Activated CD4-positive, CD25-positive, alpha-beta regulatory T cell treated with anti-CD3 and anti-CD28 coated beads, Interleukin-2, amount 50 U/mL, for 72 hours (primary cell): Measurements from ENCODE around the gene CRIP3.
A peak's percentile ranks its signal among the peaks of the same experiment; 100 is the strongest.
"Not testable (repeated sequence)": the region's sequence is repeated elsewhere in the genome, so short reads cannot be mapped to it uniquely, and the experiment has no call there.

Experiments
- DNase-seq: peaks from one replicate; pipeline ENCODE4 v3.0.0; 2021

The CRIP3 gene, protein sequence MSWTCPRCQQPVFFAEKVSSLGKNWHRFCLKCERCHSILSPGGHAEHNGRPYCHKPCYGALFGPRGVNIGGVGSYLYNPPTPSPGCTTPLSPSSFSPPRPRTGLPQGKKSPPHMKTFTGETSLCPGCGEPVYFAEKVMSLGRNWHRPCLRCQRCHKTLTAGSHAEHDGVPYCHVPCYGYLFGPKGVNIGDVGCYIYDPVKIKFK

DNA sequence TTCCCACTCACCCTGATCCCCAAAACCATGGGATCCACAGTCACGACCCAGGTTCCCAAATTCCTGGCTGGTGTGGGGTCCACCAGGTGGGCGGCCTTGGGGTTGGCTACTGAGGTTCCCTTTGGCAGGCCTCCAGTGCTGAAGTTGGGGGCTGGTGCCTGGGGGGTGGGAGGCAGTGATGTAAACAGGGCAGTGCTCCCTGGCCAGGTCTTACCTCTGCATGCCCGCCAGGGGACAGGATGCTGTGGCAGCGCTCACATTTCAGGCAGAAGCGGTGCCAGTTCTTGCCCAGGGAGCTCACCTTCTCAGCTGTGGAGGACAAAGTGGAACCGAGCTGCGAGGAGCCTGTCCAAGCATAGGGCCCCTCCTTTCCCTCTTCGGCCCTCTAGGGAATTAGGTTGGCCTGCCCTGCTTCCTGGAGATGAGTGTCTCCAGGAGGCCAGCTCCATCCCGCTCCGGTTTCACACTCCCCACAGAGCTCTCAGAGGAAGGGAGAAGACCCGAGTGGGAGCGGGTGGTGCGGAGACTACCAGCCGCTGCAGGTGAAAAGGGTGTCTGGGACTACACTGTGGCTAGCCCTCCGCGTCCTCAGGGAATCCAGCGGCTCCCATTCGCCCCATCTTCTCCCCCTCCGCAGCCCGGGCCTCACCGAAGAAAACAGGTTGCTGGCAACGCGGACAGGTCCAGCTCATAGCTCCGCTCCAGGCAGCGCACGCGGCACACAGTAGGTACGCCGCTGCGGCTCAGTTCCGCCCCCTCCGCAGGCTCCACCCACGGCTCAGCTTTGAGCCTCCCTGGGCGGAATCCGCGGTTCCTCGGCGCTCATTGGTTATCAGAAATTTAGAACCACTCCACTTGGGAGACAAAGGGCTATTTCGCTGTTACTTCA is at the start of gene CRIP3:
CRIP3 (minus strand) TSS at position 726 of the 889 bp plus-strand sequence; CDS start at position 692, 34 bp downstream.
- peak; percentile 70 for DNase-seq

DNA sequence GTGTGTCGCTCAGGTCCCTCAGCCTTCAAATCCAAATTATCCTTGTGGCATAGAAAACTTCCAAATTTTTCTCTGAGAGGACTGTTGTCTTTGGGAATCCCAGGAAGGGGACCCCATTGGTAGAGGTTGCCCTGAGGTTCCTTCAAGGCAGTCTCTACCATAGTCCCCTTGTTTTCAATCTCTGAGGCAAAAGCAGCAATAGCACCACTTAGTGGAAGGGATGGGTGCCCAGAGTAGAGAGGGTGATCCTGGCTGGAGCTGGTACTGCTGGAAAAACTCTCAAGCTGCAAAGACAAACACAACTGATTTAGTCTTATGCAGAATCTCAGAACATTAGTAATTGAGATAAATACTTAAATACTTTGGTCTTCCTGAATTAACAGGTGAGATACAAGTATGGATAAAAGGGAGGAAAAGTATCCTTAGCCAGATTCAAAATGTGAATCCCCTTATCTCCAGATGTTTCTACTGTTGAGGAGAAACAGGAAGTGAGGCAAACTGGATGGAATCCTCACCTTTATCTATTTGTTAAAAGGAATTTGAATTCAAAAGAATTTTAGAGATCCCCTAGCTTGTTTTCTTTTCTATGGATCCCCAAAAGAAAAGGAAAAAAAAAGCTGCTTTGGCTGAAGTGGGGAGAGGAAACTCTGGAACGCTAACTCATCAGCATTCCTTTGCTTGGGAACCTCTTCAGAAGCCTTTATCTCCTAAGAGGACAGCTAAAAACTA is 47.4 kb upstream of the CRIP3 start:
- DNase-seq, result no peak

DNA sequence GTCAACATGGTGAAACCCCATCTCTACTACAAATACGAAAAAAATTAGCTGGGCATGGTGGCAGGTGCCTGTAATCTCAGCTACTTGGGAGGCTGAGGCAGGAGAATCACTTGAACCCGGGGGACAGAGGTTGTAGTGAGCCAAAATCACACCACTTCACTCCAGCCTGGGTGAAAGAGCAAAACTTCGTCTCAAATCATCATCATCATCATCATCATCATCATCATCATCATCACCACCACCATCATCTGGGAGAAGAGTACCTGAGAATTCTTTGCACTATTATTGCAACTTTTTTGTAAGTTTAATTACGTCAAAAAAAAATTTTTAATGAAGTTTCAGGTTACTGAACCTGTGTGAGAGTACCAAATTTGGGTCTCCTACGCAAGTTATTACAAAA is 43.3 kb upstream of the CRIP3 start:
- DNase-seq, result not testable (repeated sequence)

DNA sequence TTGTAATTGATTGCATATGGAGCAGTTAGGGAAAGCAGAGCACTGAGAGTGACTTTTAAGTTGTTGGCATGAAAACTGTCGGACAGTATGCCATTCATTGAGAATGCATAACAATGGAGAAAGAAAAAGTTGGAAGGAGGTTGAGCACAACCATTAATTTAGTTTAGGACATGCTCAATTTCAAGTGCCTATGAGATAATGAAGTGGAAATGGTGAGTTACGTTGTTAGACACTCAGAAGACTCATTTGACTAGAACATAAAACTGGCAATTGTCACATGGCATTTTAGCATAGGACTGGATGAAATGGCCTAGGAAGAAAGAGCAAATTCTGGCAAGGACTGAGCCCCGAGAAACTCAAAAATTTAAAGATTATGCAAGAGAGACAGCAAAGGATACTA is 38.8 kb upstream of the CRIP3 start:
- no peak for DNase-seq

DNA sequence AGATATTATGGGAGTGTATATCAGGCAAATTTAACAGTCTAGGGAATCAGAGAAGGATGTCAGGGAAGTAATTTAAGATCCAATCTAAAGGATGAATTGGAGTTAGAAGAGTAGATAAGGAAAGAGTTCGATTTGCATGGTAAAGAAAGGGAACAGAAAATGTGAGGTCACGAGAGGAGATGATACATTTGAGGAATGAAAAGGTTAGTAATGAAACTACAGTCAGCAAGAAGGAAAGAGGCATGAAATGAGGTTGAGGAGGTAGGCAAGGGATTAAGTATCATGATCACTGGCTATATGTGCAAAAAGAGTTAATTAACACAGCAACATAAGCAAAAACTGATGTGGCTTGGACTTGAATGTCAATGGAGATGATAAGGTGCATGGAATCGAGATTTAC is 38.4 kb upstream of the CRIP3 start:
- no peak for DNase-seq

DNA sequence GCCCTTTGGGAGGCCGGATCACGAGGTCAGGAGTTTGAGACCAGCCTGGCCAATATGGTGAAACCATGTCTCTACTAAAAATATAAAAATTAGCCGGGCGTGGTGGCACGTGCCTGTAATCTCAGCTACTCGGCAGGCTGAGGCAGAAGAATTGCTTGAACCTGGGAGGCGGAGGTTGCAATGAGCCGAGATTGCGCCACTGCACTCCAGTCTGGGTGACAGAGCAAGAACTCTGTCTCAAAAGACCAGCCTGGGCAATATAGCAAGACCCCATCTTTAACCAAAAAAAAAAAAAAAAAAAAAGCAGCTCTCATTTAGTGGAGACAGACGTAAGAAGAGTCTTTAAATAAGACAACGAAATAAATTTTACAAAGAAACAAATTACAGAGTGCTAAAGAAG is 37.6 kb upstream of the CRIP3 start:
- not testable (repeated sequence) for DNase-seq

DNA sequence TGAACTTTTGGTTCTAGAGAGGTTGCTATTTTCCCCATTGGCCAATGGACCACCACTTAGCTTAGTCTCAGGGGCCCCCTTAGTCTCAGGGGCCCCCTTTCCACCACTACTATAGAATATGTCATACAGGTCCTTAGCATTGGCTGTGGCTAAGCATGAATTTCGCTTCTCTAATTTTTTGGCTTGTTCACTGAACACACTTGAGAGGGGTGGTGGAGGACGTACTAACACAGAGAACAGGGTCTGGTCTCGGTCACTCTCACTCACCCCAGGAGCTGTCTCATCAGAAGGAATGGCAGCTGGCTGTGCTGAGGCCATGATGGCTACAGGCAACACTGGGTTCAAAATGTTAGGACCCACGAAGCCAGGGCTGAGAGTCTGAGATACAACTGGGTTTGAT is 30.5 kb upstream of the CRIP3 start:
- no peak for DNase-seq

DNA sequence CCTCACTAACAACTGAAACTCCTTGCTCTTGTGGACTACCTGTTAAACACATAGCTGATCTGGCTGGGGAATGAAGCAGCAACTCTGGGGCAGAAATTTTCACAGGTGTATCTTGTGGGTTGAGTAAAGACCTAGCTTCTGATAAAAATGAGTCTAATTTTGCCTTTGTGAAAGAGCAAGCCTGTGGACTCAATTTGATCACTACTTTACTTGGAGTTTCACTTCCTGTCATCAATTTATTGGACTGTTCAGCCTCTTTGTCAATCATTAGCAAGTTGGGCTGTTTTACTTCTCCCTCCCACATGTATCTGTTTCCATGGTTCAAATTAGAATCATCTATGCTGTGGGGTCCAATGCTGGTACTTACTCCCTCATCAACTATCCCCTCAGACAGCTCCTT is 29.6 kb upstream of the CRIP3 start:
- DNase-seq, result no peak

DNA sequence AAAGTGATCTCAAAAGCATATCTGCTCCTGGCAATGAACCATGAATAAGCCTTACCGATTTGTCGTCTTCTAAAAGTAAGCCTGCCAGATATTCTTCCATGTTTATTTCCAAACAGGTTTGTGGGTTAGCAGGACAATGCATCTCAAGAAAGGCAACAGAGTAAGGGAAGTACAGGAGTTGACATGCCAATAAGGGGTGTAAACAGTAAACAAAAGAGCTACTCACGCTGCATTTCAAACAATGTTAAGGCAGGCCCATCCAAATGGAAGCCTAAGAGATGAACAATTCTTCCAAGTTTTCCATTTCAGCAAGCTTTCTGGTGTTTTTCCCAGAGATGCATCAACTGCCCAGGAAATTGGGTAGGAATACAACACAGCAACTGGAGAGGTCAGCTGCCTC is 27.8 kb upstream of the CRIP3 start:
- DNase-seq, result no peak

DNA sequence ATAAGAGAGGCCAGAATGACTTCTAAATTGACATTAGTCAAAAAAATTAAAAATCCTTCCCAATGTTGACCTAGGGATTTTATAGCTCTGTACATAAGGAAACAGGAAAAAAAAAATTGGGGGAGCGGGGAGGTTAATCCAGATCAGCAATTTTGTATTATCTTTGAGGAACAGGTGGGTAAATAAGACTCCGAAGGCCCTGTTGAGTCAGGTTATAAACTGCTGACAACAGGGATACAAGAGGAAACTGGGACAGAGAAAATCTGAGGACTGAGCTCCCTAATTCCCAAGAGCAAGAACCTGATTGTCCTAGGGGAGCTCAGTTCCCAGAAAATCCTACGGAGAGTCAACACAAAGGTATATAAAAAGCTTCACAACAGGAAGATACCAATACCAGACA is 26.8 kb upstream of the CRIP3 start:
- no peak for DNase-seq

DNA sequence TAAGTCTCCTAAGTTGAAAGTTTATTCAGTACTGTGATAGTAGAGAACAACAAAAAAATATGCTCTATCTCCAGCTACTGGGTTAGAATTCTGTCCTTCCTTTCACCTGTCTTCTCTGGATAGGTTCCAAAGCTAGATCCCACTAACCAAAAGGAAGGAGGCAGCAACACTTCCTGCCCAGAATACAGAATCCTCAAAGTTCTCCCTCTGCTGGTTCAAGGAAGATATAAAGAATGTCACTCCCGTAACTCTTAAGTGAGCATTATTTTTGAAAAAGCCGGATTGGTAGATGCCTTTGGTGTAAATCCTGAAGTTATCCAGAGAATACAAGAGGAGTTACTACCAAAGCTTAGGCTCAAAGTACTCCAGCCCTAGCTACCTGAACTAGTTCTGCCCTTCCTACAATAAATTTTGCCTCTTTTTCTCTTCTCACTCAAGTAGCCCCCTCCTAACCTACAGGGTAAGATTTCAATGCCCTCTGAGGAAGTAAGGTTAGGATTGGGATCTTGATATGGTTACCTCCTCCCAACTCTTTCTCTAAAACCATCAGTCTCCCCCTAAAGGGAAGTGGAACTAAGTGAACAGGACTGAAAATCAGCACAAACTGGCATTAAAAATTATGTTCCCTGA is 26.0 kb upstream of the CRIP3 start:
- DNase-seq, result no peak

DNA sequence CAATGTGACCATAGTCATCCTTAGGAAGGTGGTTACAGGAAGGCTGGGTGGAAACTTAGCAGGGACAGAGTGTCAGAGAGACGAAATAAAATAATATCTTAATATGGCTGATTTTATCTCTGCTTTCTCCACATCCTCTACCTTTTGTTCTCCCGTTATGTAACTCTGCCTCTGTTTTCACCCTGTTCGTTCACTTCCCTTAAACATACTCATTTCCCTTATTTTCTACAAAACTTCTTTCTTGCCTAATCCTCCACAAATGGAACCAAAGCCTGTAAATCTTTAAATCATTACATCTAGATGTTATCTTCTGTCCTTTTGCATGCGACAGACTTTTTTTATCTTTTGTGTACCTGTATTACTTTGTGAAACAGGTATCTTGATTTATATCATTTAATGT is 23.3 kb upstream of the CRIP3 start:
- DNase-seq, result no peak

DNA sequence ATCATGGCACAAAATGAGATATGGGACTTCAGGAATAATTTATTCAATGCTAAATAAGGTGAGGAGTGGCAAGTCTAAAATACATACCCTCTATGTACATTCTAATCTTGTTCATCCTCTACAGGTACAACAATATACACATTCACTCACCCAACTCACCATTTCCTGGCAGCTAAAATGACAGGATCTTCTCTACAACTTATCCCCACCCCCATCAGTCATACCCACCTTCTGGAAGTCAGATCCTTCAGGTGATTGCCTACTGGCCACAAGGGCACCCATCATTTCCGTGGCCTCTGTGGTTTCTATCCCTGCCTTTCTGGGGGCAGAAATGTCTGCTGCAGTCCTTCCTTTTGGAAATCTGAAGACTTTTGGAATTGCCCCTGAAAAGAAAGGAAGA is 22.8 kb upstream of the CRIP3 start:
- no peak for DNase-seq

DNA sequence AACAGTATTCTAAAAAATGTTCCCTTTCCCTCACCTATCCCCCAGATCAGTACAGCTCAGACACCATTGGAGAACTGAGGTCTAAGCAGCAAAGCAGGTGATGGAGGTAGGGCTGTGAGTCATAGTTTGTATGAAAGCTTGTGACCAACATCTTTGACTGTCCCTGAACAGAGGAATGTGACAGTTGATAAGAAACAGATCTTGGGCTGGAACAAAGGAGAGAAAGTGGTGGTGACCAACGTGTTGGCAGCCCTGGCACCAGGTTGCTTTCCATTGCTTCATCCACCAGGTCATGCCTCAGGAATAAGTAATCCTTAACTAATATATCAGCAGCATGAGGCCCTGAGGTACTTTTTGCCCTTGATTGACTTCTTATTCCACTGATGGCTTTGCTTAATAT is 19.9 kb upstream of the CRIP3 start:
- DNase-seq, result no peak

DNA sequence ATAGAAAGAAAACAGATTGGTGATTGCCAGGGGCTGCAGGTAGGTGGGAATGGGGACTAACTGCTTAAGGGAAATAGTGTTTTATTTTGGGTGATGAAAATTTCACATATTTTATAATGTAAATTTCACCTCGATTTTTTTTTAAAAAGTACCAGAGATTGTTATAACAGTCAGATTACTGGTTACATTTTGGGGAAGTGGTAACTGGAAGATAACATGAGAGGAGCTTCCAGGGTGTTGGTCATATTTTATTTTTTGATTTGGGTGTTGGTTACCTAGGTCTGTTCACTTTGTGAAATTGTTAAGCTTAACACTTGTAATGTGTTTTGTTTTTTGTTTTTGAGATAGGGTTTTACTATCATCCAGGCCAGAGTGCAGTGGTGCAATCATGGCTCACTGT is 17.2 kb upstream of the CRIP3 start:
- no peak for DNase-seq

DNA sequence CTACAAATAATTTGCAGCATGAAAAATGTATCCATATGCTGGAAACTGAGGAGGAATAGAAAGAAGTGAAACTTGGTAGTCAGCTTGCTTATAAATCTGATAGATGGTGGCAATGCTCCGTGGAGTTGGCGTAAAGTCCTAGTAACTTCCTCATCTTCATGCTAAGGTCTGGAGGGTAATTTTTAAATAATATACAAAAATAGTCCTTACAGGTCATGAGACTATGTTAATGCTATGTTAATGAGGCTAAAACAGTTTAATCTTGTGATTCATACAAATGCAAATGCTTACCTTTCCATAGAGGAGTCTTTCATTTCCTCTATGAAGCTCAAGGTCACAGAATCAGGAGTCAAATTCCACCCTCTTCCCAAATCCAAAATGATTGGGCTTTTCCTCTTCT is 9.4 kb upstream of the CRIP3 start:
- DNase-seq, result no peak

DNA sequence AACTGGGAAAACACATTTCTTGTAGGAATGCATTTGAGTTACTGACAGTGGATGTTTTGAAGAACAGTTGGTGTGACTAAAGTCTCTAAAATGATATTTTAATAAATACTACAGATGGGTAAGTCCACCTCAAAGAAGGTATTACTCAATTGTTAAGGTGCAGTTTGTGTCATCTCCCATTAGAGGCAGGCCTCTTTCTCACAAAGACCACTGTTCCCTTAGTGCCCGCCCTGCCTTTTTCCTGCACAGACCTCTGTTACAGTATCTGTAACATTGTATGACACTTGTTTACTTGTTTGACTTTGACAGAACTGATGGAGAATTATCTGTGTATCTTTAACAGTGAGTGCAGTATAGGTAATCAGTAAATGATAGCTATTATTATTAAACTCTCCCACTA is 5.2 kb upstream of the CRIP3 start:
- no peak for DNase-seq

DNA sequence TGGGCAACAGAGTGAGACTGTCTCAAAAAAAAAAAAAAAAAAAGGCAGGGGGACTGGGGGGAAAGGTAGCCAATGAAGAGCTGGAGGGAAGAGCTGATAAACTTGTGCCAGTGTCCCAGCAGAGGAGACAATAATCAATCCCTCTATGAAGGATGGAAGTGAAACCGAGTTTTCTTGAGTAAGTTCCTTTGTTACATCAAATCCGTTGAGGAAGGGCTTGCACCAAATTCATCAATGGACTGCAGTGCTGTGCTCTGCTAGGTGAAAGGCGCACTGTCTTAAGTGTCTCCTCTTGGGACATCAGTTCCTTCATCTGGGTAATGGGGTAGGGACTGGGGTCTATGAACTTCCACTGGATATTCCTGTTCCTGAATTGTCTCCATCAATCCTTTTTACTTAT is 3.0 kb upstream of the CRIP3 start:
- no peak for DNase-seq

DNA sequence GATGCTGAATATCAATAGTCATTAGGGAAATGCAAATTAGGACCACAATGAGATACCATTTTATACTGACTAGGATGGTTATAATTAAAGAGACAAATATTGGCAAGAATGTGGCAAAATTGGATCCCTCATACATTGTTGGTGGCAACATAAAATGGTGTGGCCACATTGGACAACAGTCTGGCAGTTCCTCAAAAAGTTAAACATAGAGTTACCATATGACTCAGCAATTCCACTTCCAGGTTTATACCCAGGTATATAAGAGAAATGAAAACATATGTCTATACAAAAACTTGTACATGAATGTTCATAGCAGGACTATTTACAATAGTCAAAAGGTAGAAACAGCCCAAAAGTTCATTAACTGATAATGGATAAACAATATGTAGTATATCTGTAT is 2.0 kb upstream of the CRIP3 start:
- no peak for DNase-seq

DNA sequence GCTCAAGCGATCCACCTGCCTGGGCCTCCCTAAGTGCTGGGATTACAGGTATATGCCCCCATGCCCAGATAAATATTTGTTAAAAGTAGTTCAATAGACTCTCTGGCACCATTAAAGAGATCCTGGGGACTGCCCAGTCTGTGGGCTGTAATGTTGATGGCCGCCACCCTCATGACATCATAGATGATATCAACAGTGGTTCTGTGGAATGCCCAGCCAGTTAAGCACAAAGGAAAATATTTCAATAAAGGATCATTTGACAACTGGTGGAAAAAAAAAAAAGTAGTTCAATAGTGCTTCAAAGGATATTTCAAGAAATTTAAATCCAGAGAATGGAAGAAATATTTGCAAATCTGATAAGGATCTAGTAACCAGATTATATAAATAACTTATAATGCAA is 1.5 kb upstream of the CRIP3 start:
- no peak for DNase-seq

DNA sequence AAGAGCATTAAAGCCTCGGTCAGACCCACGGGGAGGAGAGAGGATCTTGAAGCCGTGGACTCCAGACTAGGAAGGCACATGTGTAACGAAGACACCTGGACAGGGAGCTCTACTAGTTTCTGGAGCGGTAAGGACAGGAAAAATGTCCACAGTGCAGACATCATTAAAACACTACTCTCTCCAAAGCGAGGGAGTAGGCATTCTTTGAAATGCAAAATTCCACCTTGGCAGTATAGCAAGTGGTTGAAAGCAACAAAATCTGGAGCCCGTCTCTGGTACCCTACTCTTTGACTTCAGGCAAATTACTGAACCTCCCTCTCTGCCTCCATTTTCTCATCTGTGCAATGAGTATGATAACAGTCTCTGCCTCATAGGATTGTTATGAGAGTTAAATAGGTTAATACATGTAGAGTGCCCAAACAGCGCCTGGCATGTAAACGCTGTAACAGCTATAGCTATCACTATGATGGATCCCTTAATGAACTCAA is 408 bp upstream of the CRIP3 start:
- no peak for DNase-seq

DNA sequence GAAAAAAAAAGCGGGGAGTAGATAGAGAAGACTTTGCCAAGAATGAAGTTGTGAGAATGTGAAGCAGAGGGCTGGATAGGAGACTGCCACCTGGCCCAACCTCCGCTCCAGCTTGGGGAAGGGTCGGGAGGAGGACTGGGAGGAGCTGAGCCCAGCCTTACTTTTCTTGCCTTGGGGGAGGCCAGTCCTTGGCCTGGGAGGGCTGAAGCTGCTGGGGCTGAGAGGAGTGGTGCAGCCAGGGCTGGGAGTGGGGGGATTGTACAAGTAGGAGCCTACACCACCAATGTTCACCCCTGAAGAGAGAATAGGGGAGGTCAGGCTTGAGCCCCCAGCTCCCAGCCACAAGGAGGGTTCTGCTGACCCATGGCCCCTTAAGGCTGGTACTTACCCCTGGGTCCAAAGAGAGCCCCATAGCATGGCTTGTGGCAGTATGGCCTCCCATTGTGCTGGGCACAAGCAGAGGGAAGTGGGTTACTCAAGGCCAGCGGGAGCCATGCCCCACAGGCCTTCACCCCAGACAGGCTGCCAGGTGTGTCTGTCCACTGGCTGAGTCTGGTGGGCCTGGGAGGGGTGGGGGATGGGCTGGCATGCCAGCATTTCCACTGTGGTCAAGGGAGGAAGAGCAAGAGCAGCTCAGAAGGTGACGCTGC is 1.1 kb downstream of the CRIP3 start:
- DNase-seq, result no peak

DNA sequence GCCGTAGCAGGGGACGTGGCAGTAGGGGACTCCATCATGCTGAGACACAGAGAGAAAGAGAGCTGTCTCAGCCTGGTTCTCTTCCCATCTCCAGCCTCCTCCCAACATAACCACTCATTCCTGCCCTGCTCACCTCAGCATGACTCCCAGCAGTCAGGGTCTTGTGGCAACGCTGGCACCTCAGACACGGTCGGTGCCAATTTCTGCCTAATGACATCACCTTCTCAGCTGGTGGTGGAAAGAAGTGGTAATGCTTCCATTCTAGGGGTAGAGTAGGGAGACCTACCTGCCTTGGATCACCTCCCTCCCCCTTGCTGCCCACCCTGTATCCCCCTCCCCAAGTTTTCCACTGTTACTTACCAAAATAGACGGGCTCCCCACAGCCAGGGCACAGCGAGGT is 2.5 kb downstream of the CRIP3 start:
- no peak for DNase-seq
